Measurements from ENCODE around the gene CD7. TPM values are rescaled to one million over a fixed set of nuclear protein-coding genes. Genes with fewer than 3 reads are reported as not detected.

The CD7 gene
- total and polyA plus RNA-seq, 8 donors = 0.28 to 1.3 (median 0.98) TPM

DNA sequence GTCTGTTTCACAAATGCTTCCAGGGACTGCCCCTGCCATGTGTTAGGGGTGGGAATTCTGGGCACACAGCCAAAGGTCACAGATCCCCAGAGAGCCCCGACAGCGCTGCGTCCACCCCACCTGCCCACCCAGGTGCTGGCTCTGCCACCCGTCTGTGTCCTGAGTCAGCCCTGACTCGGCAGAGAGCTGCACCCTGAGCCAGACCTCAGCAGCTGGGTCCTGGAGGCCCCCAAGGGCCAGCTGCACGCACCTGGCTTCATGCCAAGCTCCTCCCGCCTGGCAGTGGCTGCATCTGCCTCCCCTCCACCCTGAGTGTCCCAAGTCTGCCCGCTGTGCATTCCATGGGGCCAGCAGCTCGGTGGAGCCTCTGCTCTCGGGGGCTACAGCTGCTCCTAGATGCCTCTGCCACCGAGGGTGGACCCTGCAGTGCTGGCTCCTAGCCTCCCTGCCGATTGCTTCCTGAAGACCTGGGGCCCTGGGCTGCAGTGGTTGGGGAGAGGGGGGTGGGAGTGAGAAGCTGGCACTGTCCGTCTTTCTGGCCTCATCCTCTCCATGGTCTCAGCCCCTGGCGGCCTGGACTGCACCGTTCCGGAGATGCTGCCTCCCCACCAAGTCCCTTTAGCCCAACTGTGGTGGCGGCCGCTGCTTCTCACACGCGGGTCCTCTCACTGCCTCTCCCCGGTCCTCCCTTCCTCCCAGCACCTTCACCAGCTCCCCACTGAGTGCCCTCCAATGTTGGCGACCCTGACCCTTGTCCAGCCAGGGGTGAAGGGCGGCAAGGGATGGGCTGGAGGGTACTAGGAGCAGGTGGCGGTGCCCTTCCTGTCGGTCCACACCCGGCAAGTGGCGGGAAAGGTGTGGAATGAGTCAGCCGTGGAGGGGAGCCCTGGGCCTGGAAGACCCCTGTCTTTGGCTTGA is 13.2 kb upstream of the CD7 start:
- no peaks in the 10 kb centered on the region for H3K36me3 ChIP-seq
- no peak for ATAC-seq
- intact Hi-C loops (cut with DNase I) = no loop called here
- no peak overlapping the region for H3K4me3 ChIP-seq
- DNase-seq = peak in 3 of 6 donors; percentile 56 to 80 (median 63)
- TF ChIP-seq, protein P1, sequence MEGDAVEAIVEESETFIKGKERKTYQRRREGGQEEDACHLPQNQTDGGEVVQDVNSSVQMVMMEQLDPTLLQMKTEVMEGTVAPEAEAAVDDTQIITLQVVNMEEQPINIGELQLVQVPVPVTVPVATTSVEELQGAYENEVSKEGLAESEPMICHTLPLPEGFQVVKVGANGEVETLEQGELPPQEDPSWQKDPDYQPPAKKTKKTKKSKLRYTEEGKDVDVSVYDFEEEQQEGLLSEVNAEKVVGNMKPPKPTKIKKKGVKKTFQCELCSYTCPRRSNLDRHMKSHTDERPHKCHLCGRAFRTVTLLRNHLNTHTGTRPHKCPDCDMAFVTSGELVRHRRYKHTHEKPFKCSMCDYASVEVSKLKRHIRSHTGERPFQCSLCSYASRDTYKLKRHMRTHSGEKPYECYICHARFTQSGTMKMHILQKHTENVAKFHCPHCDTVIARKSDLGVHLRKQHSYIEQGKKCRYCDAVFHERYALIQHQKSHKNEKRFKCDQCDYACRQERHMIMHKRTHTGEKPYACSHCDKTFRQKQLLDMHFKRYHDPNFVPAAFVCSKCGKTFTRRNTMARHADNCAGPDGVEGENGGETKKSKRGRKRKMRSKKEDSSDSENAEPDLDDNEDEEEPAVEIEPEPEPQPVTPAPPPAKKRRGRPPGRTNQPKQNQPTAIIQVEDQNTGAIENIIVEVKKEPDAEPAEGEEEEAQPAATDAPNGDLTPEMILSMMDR (IDR thresholded peaks at IDR 0.05) = no peak
- H3K27ac ChIP-seq = no peak overlapping the region
- H3K27me3 ChIP-seq = no peaks in the 10 kb centered on the region
- H3K9me3 ChIP-seq = no peaks in the 10 kb centered on the region
- H3K4me1 ChIP-seq = peaks cover 11 to 20% (median 14%) of the 10 kb centered on the region in 3 donors
- 59 to 63% methylated on average over 23 to 28 of the region's 28 CpGs for WGBS, 2 donors
- FAIRE-seq = no peak

DNA sequence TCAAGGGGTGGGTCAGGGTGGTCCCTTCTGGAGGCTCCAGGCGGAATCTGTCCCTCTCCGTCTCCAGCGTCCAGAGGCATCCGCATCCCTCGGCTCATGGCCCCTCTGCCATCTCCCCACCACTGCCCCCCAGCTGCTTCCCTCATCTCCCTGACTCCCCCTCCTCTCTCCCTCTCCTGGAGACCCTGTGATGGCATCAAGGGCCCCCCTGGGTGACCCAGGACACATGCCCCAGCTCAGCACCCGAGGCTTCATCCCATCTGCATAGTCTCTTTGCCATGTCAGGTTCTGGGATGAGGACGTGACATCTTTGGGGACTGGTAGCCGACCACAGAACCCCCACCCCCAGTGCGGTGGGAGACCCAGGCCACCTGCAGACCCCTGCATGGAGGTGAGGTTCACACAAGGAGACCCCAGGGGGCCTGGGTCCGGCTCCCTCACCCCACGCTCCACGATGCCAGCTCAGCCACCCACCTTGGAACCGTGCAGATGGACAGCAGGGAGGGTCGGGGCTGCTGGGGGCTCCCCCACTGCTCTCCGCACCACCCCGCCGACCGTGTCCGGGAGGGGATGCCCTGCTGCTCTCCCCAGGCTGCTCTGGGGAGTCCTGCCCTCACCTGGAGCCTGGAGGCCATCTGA is 12.4 kb upstream of the CD7 start:
- FAIRE-seq (no peak), DNase-seq (peak in 1 of 6 donors; percentile 67), ATAC-seq (no peak)
- 74 to 80% methylated on average over 18 to 19 of the region's 19 CpGs for WGBS, 2 donors
- TF ChIP-seq, protein P1 (IDR thresholded peaks at IDR 0.05) = no peak
- Histone ChIP-seq H3K27me3 (no peaks in the 10 kb centered on the region), H3K4me1 (peaks cover 5 to 13% (median 8%) of the 10 kb centered on the region in 3 donors), H3K9me3 (no peaks in the 10 kb centered on the region), H3K36me3 (no peaks in the 10 kb centered on the region), H3K4me3 (no peak overlapping the region), H3K27ac (no peak overlapping the region)
- intact Hi-C loops (cut with DNase I) = loop anchor here in 2 of 3 donors (10.0 kb wide), 2 partner anchors 95 to 125 kb away; no protein-coding TSS in a partner anchor

DNA sequence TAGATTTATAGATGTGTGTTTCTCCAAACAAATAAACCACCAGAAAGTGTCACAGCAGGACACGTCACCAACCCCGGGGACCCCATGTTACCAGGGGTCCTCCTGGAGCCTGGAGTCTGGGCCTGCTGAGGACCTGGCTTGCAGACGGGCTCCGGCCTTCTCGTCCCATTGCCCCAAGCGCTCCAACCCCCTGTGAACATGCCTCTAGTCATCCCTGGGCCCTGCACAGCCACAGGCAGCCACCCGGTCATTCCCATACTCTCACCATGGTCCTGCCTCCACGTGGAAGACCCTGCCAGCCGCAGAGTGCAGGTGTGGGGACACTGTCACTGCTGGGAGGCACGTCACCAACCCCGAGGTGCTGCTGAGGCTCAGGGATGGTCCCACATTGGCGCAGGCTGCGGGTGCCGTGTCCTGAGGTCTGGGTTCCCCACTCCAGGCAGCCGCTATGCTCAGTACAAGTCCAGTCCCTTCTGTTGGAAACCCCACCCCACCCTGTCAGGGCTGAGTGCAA is 11.6 kb upstream of the CD7 start:
- intact Hi-C loops (cut with DNase I) = loop anchor here in 2 of 3 donors (10.0 kb wide), 2 partner anchors 94 to 124 kb away; no protein-coding TSS in a partner anchor
- Histone ChIP-seq H3K4me1 (peaks cover 0 to 6% (median under 1%) of the 10 kb centered on the region in 3 donors), H3K36me3 (no peaks in the 10 kb centered on the region), H3K27ac (no peak overlapping the region), H3K4me3 (no peak overlapping the region), H3K27me3 (no peaks in the 10 kb centered on the region), H3K9me3 (no peaks in the 10 kb centered on the region)
- TF ChIP-seq, protein P1 (IDR thresholded peaks at IDR 0.05) = no peak
- no peak for ATAC-seq
- DNase-seq = peak in 1 of 6 donors; percentile 58
- 82% methylated on average over 15 of the region's 15 CpGs for WGBS, 2 donors
- FAIRE-seq = no peak

DNA sequence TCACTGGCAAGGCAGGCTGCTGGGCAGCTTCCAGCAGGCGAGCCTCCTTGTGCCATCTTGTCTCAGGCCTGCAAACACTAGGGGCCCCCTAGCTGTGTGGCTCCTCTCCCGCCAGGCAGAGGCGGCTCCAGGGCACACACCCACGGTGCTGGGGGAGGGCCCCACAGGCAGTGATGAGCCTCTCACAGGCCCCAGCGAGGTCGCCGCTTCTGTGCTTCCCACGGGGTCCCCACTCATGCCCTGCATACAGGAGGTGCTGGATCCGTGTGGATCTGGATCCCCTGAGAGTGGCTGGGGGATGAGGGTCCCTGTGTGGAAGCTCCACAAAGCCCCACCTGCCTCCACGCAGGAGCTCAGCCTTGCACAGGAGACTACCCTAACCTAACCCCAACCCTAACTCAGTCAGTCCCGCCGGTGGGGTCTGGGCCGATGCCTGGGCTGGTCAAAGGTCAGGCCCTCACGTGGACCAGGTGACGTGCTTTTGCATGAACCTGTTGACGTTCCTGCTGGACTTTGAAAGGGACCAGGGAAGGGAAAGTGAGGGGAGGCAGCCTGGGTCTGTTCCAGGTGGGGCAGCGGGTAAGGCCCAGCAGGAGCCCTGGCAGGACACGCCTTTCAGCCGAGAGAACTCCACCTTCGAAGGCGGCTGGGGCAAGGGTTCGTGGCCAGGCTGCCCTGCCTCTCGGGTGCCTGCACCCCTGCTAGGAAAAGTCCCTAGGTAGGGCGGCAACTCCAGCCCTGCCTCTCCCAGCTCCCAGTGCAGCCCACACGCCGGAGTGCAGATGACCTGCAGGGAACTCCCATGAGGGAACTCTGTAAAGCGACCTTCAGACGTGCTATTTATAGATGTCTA is 11.0 kb upstream of the CD7 start:
- TF ChIP-seq, protein P1 (IDR thresholded peaks at IDR 0.05) = no peak
- no peaks in the 10 kb centered on the region for H3K27me3 ChIP-seq
- WGBS, 2 donors = 43 to 58% methylated on average over 28 of the region's 28 CpGs
- no peaks in the 10 kb centered on the region for H3K9me3 ChIP-seq
- FAIRE-seq (no peak), DNase-seq (peak in 3 of 6 donors; percentile 42 to 60 (median 59)), ATAC-seq (peak in 2 of 4 donors; percentile 7 to 23)
- no peak overlapping the region for H3K27ac ChIP-seq
- peaks cover 0 to 5% (median 0%) of the 10 kb centered on the region in 3 donors for H3K4me1 ChIP-seq
- intact Hi-C loops (cut with DNase I) = loop anchor here in 2 of 3 donors (10.0 kb wide), 2 partner anchors 94 to 124 kb away; no protein-coding TSS in a partner anchor
- no peak overlapping the region for H3K4me3 ChIP-seq
- H3K36me3 ChIP-seq = no peaks in the 10 kb centered on the region

Data from pancreas (tissue), 10 donors.